Hepatocyte (in vitro differentiated cells): Measurements from ENCODE around the gene HS3ST4. TPM values are rescaled to one million over a fixed set of nuclear protein-coding genes. Genes with fewer than 3 reads are reported as not detected.

Experiments used
- DNase-seq: peaks from one replicate; pipeline ENCODE4 v3.0.0-alpha.2; 2016; ENCODE audit warnings: low spot score
- H2AFZ ChIP-seq: fragments of 200-600 bp; sonication (generic); 2 replicates; pipeline ENCODE4 v1.6.0; 2016; ENCODE audit warnings: antibody characterized with exemption, mild to moderate bottlenecking
- H3K27ac ChIP-seq: fragments of 200-600 bp; sonication (generic); 2 replicates; pipeline ENCODE4 v1.5.1; 2016; ENCODE audit warnings: mild to moderate bottlenecking
- H3K27me3 ChIP-seq: fragments of 200-600 bp; sonication (generic); 2 replicates; pipeline ENCODE4 v1.6.1; 2016
- H3K36me3 ChIP-seq: fragments of 200-600 bp; sonication (generic); replicated peaks from 2 replicates; pipeline ENCODE4 v1.5.1; 2016; ENCODE audit warnings: low read depth; ENCODE audit not compliant: insufficient read depth
- H3K4me1 ChIP-seq: fragments of 200-600 bp; sonication (generic); 2 replicates; pipeline ENCODE4 v1.5.1; 2016; ENCODE audit warnings: mild to moderate bottlenecking, moderate library complexity; ENCODE audit not compliant: insufficient read depth
- H3K4me2 ChIP-seq: fragments of 200-600 bp; sonication (generic); 2 replicates; pipeline ENCODE4 v1.6.0; 2016
- H3K4me3 ChIP-seq: fragments of 200-600 bp; sonication (generic); 2 replicates; pipeline ENCODE4 v1.5.1; 2016; ENCODE audit warnings: mild to moderate bottlenecking
- H3K79me2 ChIP-seq: fragments of 200-600 bp; sonication (generic); 2 replicates; pipeline ENCODE4 v1.6.0; 2017; ENCODE audit warnings: mild to moderate bottlenecking
- H3K9me2 ChIP-seq: fragments of 200-600 bp; sonication (generic); replicated peaks from 2 replicates; pipeline ENCODE4 v1.6.0; 2017; ENCODE audit warnings: mild to moderate bottlenecking; ENCODE audit not compliant: insufficient read depth
- H3K9me3 ChIP-seq: fragments of 200-600 bp; sonication (generic); 2 replicates; pipeline ENCODE4 v1.5.1; 2016; ENCODE audit warnings: low read depth, mild to moderate bottlenecking
- H4K20me1 ChIP-seq: fragments of 200-600 bp; sonication (generic); 2 replicates; pipeline ENCODE4 v1.6.0; 2016; ENCODE audit warnings: mild to moderate bottlenecking; ENCODE audit not compliant: insufficient read depth, poor library complexity, severe bottlenecking
- CTCF ChIP-seq: fragments of 200-600 bp; sonication (generic); IDR thresholded peaks from 2 replicates; pipeline ENCODE4 v1.5.1; 2016; ENCODE audit warnings: antibody characterized with exemption, mild to moderate bottlenecking; ENCODE audit not compliant: poor library complexity
- EZH2 ChIP-seq: fragments of 200-600 bp; sonication (generic); IDR thresholded peaks from 2 replicates; pipeline ENCODE4 v1.6.1; 2016; ENCODE audit warnings: antibody characterized with exemption, mild to moderate bottlenecking, borderline replicate concordance
- EZH2phosphoT487 ChIP-seq: fragments of 200-600 bp; sonication (generic); IDR thresholded peaks from one replicate; pipeline ENCODE4 v1.6.1; 2018; ENCODE audit warnings: antibody characterized with exemption, mild to moderate bottlenecking, low read depth, moderate library complexity; ENCODE audit not compliant: unreplicated experiment, severe bottlenecking
- WGBS: methylation state at CpG from one replicate; pipeline ENCODE4 v1.1.6; 2016; ENCODE audit warnings: low lambda C conversion rate; ENCODE audit errors: missing lambda C conversion rate; 5-methylcytosine and 5-hydroxymethylcytosine counted together
- polyA plus RNA-seq: library from polyadenylated mRNA; unstranded; fragments of >200 nt; fragmentation: Nextera tagmentation; extraction: Ambion mirVana; gene quantifications from 2 replicates; pipeline ENCODE4 v1.2.1, GENCODE V29; 2016
- total RNA-seq: library from RNA; depleted of rRNA; stranded (reverse); fragments of >200 nt; gene quantifications from 2 replicates; pipeline ENCODE4 v1.2.3, GENCODE V29; 2014

Gene HS3ST4
- total and polyA plus RNA-seq, 2 experiments from 2014 or later: 2.0 to 3.1 TPM

DNA sequence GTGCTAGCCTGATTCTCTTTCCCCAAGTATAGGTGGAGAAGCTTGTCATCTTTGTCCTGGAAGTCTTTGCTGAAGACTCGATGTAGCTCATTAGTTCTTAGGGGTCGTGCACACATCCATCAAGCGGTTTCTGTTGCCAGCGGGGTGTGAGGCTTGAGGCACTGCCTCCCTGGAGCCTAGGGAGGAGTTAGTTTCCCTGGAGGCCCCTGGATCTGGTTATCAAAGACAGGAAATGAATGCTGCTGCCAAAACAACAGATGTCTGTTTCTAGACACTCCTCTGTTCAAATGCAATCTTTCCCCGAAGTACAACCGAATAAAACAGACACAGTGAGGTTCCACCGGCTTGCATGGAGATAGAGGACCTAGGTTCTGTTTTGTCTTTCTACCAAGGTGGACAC is 17.5 kb downstream of the HS3ST4 start:
- H3K27me3 ChIP-seq: peaks cover 5% of the 10 kb centered on the region
- no peak overlapping the region for H3K4me3 ChIP-seq
- no peak overlapping the region for H2AFZ ChIP-seq
- no peak for TF ChIP-seq EZH2phosphoT487
- TF ChIP-seq CTCF: no peak
- TF ChIP-seq EZH2: no peak
- H3K27ac ChIP-seq: no peak overlapping the region
- H3K79me2 ChIP-seq: no peaks in the 10 kb centered on the region
- no peaks in the 10 kb centered on the region for H3K9me2 ChIP-seq
- no peaks in the 10 kb centered on the region for H3K4me1 ChIP-seq
- no peak for DNase-seq
- no peaks in the 10 kb centered on the region for H3K36me3 ChIP-seq
- 30% methylated on average over 7 of the region's 7 CpGs for WGBS
- no peaks in the 10 kb centered on the region for H4K20me1 ChIP-seq
- H3K4me2 ChIP-seq: no peak overlapping the region
- H3K9me3 ChIP-seq: no peaks in the 10 kb centered on the region

DNA sequence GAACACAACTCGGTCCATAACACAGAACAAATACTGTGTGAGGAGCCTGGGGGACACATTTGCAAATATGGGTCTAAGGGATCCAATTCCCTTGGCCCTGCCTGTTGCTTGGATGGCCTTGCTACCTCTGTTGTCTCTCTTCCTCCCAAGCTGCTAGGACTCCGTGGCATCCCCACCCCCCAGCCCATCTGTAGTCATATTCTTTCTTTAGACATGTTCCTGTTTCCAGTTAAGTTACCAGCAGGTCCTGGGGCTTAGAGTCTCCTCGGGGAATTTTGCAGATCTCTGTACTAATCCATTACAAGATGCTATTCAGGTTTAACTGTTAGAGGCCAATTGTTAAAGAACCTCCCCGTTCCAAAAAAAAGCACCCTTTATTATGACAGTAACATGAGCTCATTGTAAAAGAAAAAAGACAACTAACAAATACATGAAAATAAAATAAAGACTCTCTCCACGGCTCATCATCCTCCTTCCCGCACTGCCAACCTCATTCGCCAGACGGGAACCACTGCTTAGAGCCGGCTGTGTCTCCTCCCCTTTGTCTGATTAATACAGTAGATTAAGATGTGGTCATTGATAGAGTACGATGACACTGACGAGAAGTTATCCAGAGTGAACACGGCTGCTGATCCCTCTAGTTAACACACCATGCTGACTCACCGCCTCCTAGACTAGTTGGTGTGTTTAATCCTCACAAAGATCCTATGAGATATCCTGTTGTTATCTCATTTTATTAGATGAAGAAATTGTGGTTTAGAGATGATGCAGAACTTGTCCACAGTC is 22.2 kb downstream of the HS3ST4 start:
- peak; percentile 6 for DNase-seq
- H3K79me2 ChIP-seq: no peaks in the 10 kb centered on the region
- no peak overlapping the region for H3K4me3 ChIP-seq
- no peak overlapping the region for H2AFZ ChIP-seq
- H4K20me1 ChIP-seq: no peaks in the 10 kb centered on the region
- no peaks in the 10 kb centered on the region for H3K4me1 ChIP-seq
- H3K4me2 ChIP-seq: no peak overlapping the region
- H3K27me3 ChIP-seq: peaks cover 13% of the 10 kb centered on the region
- no peak for TF ChIP-seq EZH2
- TF ChIP-seq CTCF: no peak
- no peaks in the 10 kb centered on the region for H3K9me3 ChIP-seq
- H3K27ac ChIP-seq: no peak overlapping the region
- 51% methylated on average over 13 of the region's 13 CpGs for WGBS
- H3K36me3 ChIP-seq: no peaks in the 10 kb centered on the region
- H3K9me2 ChIP-seq: no peaks in the 10 kb centered on the region

GRCh38 chr16:25716186-25716585 is 24.4 kb downstream of the HS3ST4 start:
- WGBS: 95% methylated on average over 2 of the region's 2 CpGs
- peaks cover 9% of the 10 kb centered on the region for H3K27me3 ChIP-seq
- no peak overlapping the region for H3K27ac ChIP-seq
- TF ChIP-seq EZH2 (no peak), EZH2phosphoT487 (no peak), CTCF (no peak)
- no peaks in the 10 kb centered on the region for H3K9me3 ChIP-seq
- no peak overlapping the region for H2AFZ ChIP-seq
- H3K79me2 ChIP-seq: no peaks in the 10 kb centered on the region
- no peaks in the 10 kb centered on the region for H3K4me1 ChIP-seq
- no peak overlapping the region for H3K4me2 ChIP-seq
- no peaks in the 10 kb centered on the region for H4K20me1 ChIP-seq
- H3K9me2 ChIP-seq: no peaks in the 10 kb centered on the region
- no peaks in the 10 kb centered on the region for H3K36me3 ChIP-seq
- DNase-seq: no peak
- no peak overlapping the region for H3K4me3 ChIP-seq
